HG02870 (cell line): Measurements from ENCODE around the gene CHKA.
A peak's percentile ranks its signal among the peaks of the same experiment; 100 is the strongest.
"Not testable (repeated sequence)": the region's sequence is repeated elsewhere in the genome, so short reads cannot be mapped to it uniquely, and the experiment has no call there.

Source experiments
- ATAC-seq: cut with Tn5 transposase; IDR thresholded peaks from one replicate; pipeline ENCODE4 v1.9.1; 2021; ENCODE audit warnings: mild to moderate bottlenecking, moderate library complexity; ENCODE audit not compliant: unreplicated experiment

CHKA gene

GRCh38 chr11:68117853-68118470 lies 3.2 kb downstream of the CHKA start:
- ATAC-seq, result no peak

- no peak for ATAC-seq
These were observed 4.2 kb downstream of the CHKA start for GRCh38 chr11:68116974-68117373.

GRCh38 chr11:68116126-68116525 lies 5.1 kb downstream of the CHKA start:
- no peak for ATAC-seq

GRCh38 chr11:68115285-68115684 lies 5.9 kb downstream of the CHKA start:
- ATAC-seq, result no peak

- ATAC-seq, result no peak
These were observed 7.2 kb downstream of the CHKA start for GRCh38 chr11:68113986-68114385.

GRCh38 chr11:68107689-68108088 lies 13.5 kb downstream of the CHKA start:
- ATAC-seq, result no peak

GRCh38 chr11:68106165-68106940 lies 14.8 kb downstream of the CHKA start:
- no peak for ATAC-seq

GRCh38 chr11:68099474-68100405 lies 21.4 kb downstream of the CHKA start:
- no peak for ATAC-seq

GRCh38 chr11:68099057-68099456 lies 22.1 kb downstream of the CHKA start:
- ATAC-seq, result no peak

- no peak for ATAC-seq
These were observed 24.2 kb downstream of the CHKA start for GRCh38 chr11:68096962-68097361.

- ATAC-seq, result no peak
These were observed 27.6 kb downstream of the CHKA start for GRCh38 chr11:68093565-68093964.

GRCh38 chr11:68092946-68093345 lies 28.2 kb downstream of the CHKA start:
- ATAC-seq, result not testable (repeated sequence)

GRCh38 chr11:68092411-68092810 lies 28.8 kb downstream of the CHKA start:
- no peak for ATAC-seq

GRCh38 chr11:68090706-68091105 lies 30.5 kb downstream of the CHKA start:
- ATAC-seq, result peak; percentile 47

- ATAC-seq, result no peak
These were observed 30.9 kb downstream of the CHKA start for GRCh38 chr11:68090287-68090686.

- no peak for ATAC-seq
These were observed 31.5 kb downstream of the CHKA start for GRCh38 chr11:68089679-68090078.

GRCh38 chr11:68083517-68083916 lies 37.7 kb downstream of the CHKA start:
- ATAC-seq, result no peak

- no peak for ATAC-seq
These were observed 38.7 kb downstream of the CHKA start for GRCh38 chr11:68082481-68082880.

- ATAC-seq, result no peak
These were observed 39.5 kb downstream of the CHKA start for GRCh38 chr11:68081691-68082090.

GRCh38 chr11:68080860-68081259 lies 40.3 kb downstream of the CHKA start:
- ATAC-seq, result no peak
